Measurements from ENCODE around the gene PLPPR1.

Gene PLPPR1

GRCh38 chr9:101311758-101312420 lies 283.4 kb downstream of the PLPPR1 start:
- TF ChIP-seq CTCF (conservative IDR thresholded peaks at IDR 0.05) (peak; percentile 81), ZFX (IDR thresholded peaks at IDR 0.05) (no peak)
- no peak overlapping the region for H3K27ac ChIP-seq

- H3K27ac ChIP-seq, result no peak overlapping the region
- TF ChIP-seq CTCF (conservative IDR thresholded peaks at IDR 0.05) (no peak), ZFX (IDR thresholded peaks at IDR 0.05) (no peak)
Observed at GRCh38 chr9:101312661-101313060, 284.1 kb downstream of the PLPPR1 start.

- no peak for TF ChIP-seq CTCF (conservative IDR thresholded peaks at IDR 0.05)
- no peak for TF ChIP-seq ZFX (IDR thresholded peaks at IDR 0.05)
Observed at GRCh38 chr9:101315112-101315450, 286.6 kb downstream of the PLPPR1 start.

GRCh38 chr9:101317735-101318134 lies 289.2 kb downstream of the PLPPR1 start:
- TF ChIP-seq CTCF (conservative IDR thresholded peaks at IDR 0.05) (no peak), ZFX (IDR thresholded peaks at IDR 0.05) (no peak)
- no peak overlapping the region for H3K27ac ChIP-seq

More at GRCh38 chr9:101315112-101315450, 286.6 kb downstream of the PLPPR1 start:
- H3K27ac ChIP-seq, result peak overlapping the region; percentile 71; the same call in 1 of the 2 replicates

- TF ChIP-seq CTCF (conservative IDR thresholded peaks at IDR 0.05), result no peak
- no peak overlapping the region for H3K27ac ChIP-seq
Observed at GRCh38 chr9:101323129-101323528, 294.6 kb downstream of the PLPPR1 start.

- TF ChIP-seq CTCF (conservative IDR thresholded peaks at IDR 0.05) (no peak), ZFX (IDR thresholded peaks at IDR 0.05) (no peak)
- no peak overlapping the region for H3K27ac ChIP-seq
Observed at GRCh38 chr9:101324245-101324804, 295.8 kb downstream of the PLPPR1 start.

- TF ChIP-seq CTCF (conservative IDR thresholded peaks at IDR 0.05), result no peak
- TF ChIP-seq ZFX (IDR thresholded peaks at IDR 0.05), result no peak
- H3K27ac ChIP-seq, result no peak overlapping the region
Observed at GRCh38 chr9:101325053-101325452, 296.5 kb downstream of the PLPPR1 start.
